HG03432 (cell line): Measurements from ENCODE around the gene PPM1N.
"Not testable (repeated sequence)": the region's sequence is repeated elsewhere in the genome, so short reads cannot be mapped to it uniquely, and the experiment has no call there.

Experiments used
- ATAC-seq: cut with Tn5 transposase; IDR thresholded peaks from one replicate; pipeline ENCODE4 v1.9.1; 2021; ENCODE audit warnings: mild to moderate bottlenecking, moderate library complexity; ENCODE audit not compliant: unreplicated experiment

The PPM1N gene

GRCh38 chr19:45507872-45508416, 9.7 kb downstream of the PPM1N start:
- ATAC-seq = no peak

GRCh38 chr19:45508417-45508860, 10.2 kb downstream of the PPM1N start:
- ATAC-seq = no peak

GRCh38 chr19:45508861-45509691, 10.8 kb downstream of the PPM1N start:
- no peak for ATAC-seq

- ATAC-seq = no peak
Measured at GRCh38 chr19:45509692-45510015, 11.4 kb downstream of the PPM1N start.

GRCh38 chr19:45510352-45510751, 12.1 kb downstream of the PPM1N start:
- not testable (repeated sequence) for ATAC-seq

- no peak for ATAC-seq
Measured at GRCh38 chr19:45511074-45511473, 12.8 kb downstream of the PPM1N start.

GRCh38 chr19:45512881-45513483, 14.7 kb downstream of the PPM1N start:
- no peak for ATAC-seq

GRCh38 chr19:45514376-45515051, 16.3 kb downstream of the PPM1N start:
- ATAC-seq = peak; percentile 7

- peak; percentile 46 for ATAC-seq
Measured at GRCh38 chr19:45515081-45515624, 16.9 kb downstream of the PPM1N start.

- no peak for ATAC-seq
Measured at GRCh38 chr19:45515807-45516401, 17.7 kb downstream of the PPM1N start.

- no peak for ATAC-seq
Measured at GRCh38 chr19:45517238-45517637, 19.0 kb downstream of the PPM1N start.

- ATAC-seq = no peak
Measured at GRCh38 chr19:45517641-45518468, 19.6 kb downstream of the PPM1N start.

GRCh38 chr19:45518469-45518826, 20.2 kb downstream of the PPM1N start:
- no peak for ATAC-seq

- no peak for ATAC-seq
Measured at GRCh38 chr19:45522010-45522941, 24.0 kb downstream of the PPM1N start.

- ATAC-seq = peak; percentile 78
Measured at GRCh38 chr19:45523642-45524256, 25.5 kb downstream of the PPM1N start.

- no peak for ATAC-seq
Measured at GRCh38 chr19:45524575-45525129, 26.4 kb downstream of the PPM1N start.

GRCh38 chr19:45526143-45526542, 27.9 kb downstream of the PPM1N start:
- no peak for ATAC-seq

GRCh38 chr19:45526971-45527370, 28.7 kb downstream of the PPM1N start:
- no peak for ATAC-seq
